SK-N-SH (cell line): ENCODE results near the gene MMADHC.

Source experiments
- NFIC ChIP-seq: IDR thresholded peaks from 2 replicates; pipeline ENCODE4 v1.4.0; 2012; ENCODE audit warnings: borderline replicate concordance
- TF ChIP-seq, protein P1 (sequence below): fragments of 200-600 bp; sonication (generic); IDR thresholded peaks from 2 replicates; pipeline ENCODE4 v1.6.1; 2017; ENCODE audit warnings: antibody characterized with exemption, mild to moderate bottlenecking, moderate library complexity
- TF ChIP-seq, protein P2 (sequence below): IDR thresholded peaks from 2 replicates; pipeline ENCODE4 v1.4.0; 2012; ENCODE audit warnings: low read depth, borderline replicate concordance

DNA sequence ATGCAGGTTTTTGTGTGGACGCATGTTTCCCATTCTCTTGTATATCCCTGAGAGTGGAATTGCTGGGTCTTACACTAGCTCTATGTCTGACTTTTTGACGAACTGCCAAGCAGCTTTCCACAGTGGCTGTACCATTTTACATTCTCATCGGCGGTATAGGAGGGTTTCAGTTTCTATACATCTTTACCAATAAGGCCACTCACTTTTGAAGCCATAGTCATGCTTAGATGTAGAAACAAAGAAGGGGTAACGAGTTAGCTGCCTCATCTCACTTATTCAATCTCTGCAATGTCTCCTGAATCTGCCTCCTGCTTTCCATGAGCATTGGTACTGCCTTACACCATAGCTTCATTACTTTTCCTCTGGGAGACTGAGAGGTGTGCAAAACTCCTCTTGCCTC is 47.4 kb downstream of the MMADHC start:
- TF ChIP-seq, protein P1, sequence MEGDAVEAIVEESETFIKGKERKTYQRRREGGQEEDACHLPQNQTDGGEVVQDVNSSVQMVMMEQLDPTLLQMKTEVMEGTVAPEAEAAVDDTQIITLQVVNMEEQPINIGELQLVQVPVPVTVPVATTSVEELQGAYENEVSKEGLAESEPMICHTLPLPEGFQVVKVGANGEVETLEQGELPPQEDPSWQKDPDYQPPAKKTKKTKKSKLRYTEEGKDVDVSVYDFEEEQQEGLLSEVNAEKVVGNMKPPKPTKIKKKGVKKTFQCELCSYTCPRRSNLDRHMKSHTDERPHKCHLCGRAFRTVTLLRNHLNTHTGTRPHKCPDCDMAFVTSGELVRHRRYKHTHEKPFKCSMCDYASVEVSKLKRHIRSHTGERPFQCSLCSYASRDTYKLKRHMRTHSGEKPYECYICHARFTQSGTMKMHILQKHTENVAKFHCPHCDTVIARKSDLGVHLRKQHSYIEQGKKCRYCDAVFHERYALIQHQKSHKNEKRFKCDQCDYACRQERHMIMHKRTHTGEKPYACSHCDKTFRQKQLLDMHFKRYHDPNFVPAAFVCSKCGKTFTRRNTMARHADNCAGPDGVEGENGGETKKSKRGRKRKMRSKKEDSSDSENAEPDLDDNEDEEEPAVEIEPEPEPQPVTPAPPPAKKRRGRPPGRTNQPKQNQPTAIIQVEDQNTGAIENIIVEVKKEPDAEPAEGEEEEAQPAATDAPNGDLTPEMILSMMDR, result no peak
- TF ChIP-seq, protein P2, sequence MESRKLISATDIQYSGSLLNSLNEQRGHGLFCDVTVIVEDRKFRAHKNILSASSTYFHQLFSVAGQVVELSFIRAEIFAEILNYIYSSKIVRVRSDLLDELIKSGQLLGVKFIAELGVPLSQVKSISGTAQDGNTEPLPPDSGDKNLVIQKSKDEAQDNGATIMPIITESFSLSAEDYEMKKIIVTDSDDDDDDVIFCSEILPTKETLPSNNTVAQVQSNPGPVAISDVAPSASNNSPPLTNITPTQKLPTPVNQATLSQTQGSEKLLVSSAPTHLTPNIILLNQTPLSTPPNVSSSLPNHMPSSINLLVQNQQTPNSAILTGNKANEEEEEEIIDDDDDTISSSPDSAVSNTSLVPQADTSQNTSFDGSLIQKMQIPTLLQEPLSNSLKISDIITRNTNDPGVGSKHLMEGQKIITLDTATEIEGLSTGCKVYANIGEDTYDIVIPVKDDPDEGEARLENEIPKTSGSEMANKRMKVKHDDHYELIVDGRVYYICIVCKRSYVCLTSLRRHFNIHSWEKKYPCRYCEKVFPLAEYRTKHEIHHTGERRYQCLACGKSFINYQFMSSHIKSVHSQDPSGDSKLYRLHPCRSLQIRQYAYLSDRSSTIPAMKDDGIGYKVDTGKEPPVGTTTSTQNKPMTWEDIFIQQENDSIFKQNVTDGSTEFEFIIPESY, result no peak
- no peak for TF ChIP-seq NFIC
